Epithelial cell of umbilical artery (primary cell): ENCODE measurements around the gene GJB2. TPM values are rescaled to one million over a fixed set of nuclear protein-coding genes. Genes with fewer than 3 reads are reported as not detected.

Experiments used
- total RNA-seq: library from RNA; depleted of rRNA; stranded (reverse); fragments of >200 nt; gene quantifications from 2 replicates; pipeline ENCODE4 v1.2.3, GENCODE V29; 2014

GJB2 gene
- not detected in 2 replicates for total RNA-seq

GRCh38 chr13:20192836-20193161, at the start of gene GJB2:
Gene GJB2 (minus strand): TSS chr13:20192938. CDS start chr13:20189581, 3,357 bp downstream.

GRCh38 chr13:20231839-20232555, 39.3 kb upstream of the GJB2 start, which contains the start of gene GJB6:
Gene GJB6 (minus strand): TSS chr13:20232319. CDS start chr13:20223480, 8,839 bp downstream.

GRCh38 chr13:20160306-20161274, 32.1 kb downstream of the GJB2 start, which contains the start of gene GJA3:
Gene GJA3 (minus strand): TSS chr13:20161052. CDS start chr13:20143288, 17,764 bp downstream.

Other genes starting within 250 kb of the GJB2 start
- gene ZMYM2, start 234.2 kb downstream of the GJB2 start, total RNA-seq, result 40.6 and 58.1 TPM in 2 replicates
- gene GJA3, start 31.9 kb downstream of the GJB2 start, total RNA-seq, result under 0.01 and 0.15 TPM in 2 replicates
- gene GJB6, start 39.4 kb upstream of the GJB2 start, total RNA-seq, result not detected in 2 replicates